Neural cell (in vitro differentiated cells): ENCODE measurements around the gene NPAS3. TPM values are rescaled to one million over a fixed set of nuclear protein-coding genes. Genes with fewer than 3 reads are reported as not detected.

Source experiments
- H2AFZ ChIP-seq: fragments of 200-600, 300-800 bp; sonication (generic), shearing (Covaris generic); 2 replicates; pipeline ENCODE4 v1.6.0; 2014; ENCODE audit warnings: low read depth, mild to moderate bottlenecking, antibody characterized with exemption, low read length, moderate library complexity
- H3F3A ChIP-seq: fragments of 200-600 bp; shearing (Covaris generic); 2 replicates; pipeline ENCODE4 v1.6.1; 2016; ENCODE audit warnings: mild to moderate bottlenecking, moderate library complexity, mixed read lengths, antibody characterized with exemption, low read length; ENCODE audit not compliant: insufficient read depth, poor library complexity, severe bottlenecking
- H3K27ac ChIP-seq: fragments of 200-600, 300-800 bp; sonication (generic), shearing (Covaris generic); 2 replicates; pipeline ENCODE4 v1.5.1; 2014; ENCODE audit warnings: mild to moderate bottlenecking, low read length, moderate library complexity
- H3K27me3 ChIP-seq: fragments of 300-800, 200-600 bp; sonication (generic), shearing (Covaris generic); 2 replicates; pipeline ENCODE4 v1.6.0; 2014; ENCODE audit warnings: mild to moderate bottlenecking, low read depth, low read length, moderate library complexity; ENCODE audit not compliant: insufficient read depth
- H3K36me3 ChIP-seq: fragments of 300-800, 200-600 bp; sonication (generic), shearing (Covaris generic); 2 replicates; pipeline ENCODE4 v1.5.1; 2014; ENCODE audit warnings: mild to moderate bottlenecking, antibody characterized with exemption, low read length, moderate library complexity; ENCODE audit not compliant: insufficient read depth
- H3K4me2 ChIP-seq: fragments of 300-800, 200-600 bp; sonication (generic), shearing (Covaris generic); 2 replicates; pipeline ENCODE4 v1.6.0; 2014; ENCODE audit warnings: mild to moderate bottlenecking, low read length
- H3K4me3 ChIP-seq: fragments of 300-800, 200-600 bp; sonication (generic), shearing (Covaris generic); 2 replicates; pipeline ENCODE4 v1.5.1; 2014; ENCODE audit warnings: mild to moderate bottlenecking, low read length, moderate library complexity
- H3K79me2 ChIP-seq: fragments of 200-600 bp; shearing (Covaris generic); replicated peaks from 2 replicates; pipeline ENCODE4 v1.6.0; 2014; ENCODE audit warnings: mild to moderate bottlenecking, low read length, moderate library complexity; ENCODE audit not compliant: insufficient read depth
- H3K9ac ChIP-seq: fragments of 300-800, 200-600 bp; sonication (generic), shearing (Covaris generic); 2 replicates; pipeline ENCODE4 v1.6.1; 2016; ENCODE audit warnings: mild to moderate bottlenecking, low read length, mixed read lengths
- H3K9me2 ChIP-seq: fragments of 200-600 bp; shearing (Covaris generic); 2 replicates; pipeline ENCODE4 v1.6.1; 2016; ENCODE audit warnings: mild to moderate bottlenecking, low read length, mixed read lengths; ENCODE audit not compliant: insufficient read depth
- H3K9me3 ChIP-seq: fragments of 200-600, 300-800 bp; sonication (generic), shearing (Covaris generic); 2 replicates; pipeline ENCODE4 v1.6.1; 2016; ENCODE audit warnings: mild to moderate bottlenecking, mixed run types, low read length, moderate library complexity, mixed read lengths
- H4K20me1 ChIP-seq: fragments of 200-600 bp; shearing (Covaris generic); 2 replicates; pipeline ENCODE4 v1.6.1; 2016; ENCODE audit warnings: mild to moderate bottlenecking, mixed run types; ENCODE audit not compliant: insufficient read depth
- CTCF ChIP-seq: fragments of 450-650 bp; IDR thresholded peaks from 2 replicates; pipeline ENCODE4 v1.5.1; 2014; ENCODE audit warnings: antibody characterized with exemption, mild to moderate bottlenecking, moderate library complexity; ENCODE audit not compliant: poor library complexity, severe bottlenecking
- EP300 ChIP-seq: fragments of 450-650 bp; conservative IDR thresholded peaks from 2 replicates; pipeline ENCODE4 v1.6.1; 2014; ENCODE audit warnings: antibody characterized with exemption, mild to moderate bottlenecking, moderate library complexity; ENCODE audit not compliant: poor library complexity, severe bottlenecking
- EZH2 ChIP-seq: fragments of 200-600, 300-800 bp; shearing (Covaris generic), sonication (generic); IDR thresholded peaks from 2 replicates; pipeline ENCODE4 v1.6.1; 2014; ENCODE audit warnings: antibody characterized with exemption, low read length, borderline replicate concordance, mild to moderate bottlenecking; ENCODE audit not compliant: insufficient read depth, poor library complexity, severe bottlenecking
- MXI1 ChIP-seq: fragments of 450-650 bp; conservative IDR thresholded peaks from 2 replicates; pipeline ENCODE4 v1.6.1; 2014; ENCODE audit warnings: antibody characterized with exemption, mild to moderate bottlenecking; ENCODE audit not compliant: poor library complexity, severe bottlenecking
- POLR2AphosphoS5 ChIP-seq: IDR thresholded peaks from 2 replicates; pipeline ENCODE4 v1.6.1; 2012
- RAD21 ChIP-seq: fragments of 450-650 bp; conservative IDR thresholded peaks from 2 replicates; pipeline ENCODE4 v1.6.1; 2014; ENCODE audit warnings: antibody characterized with exemption, mild to moderate bottlenecking, moderate library complexity
- REST ChIP-seq: IDR thresholded peaks from 2 replicates; pipeline ENCODE4 v1.6.1; 2012; ENCODE audit warnings: borderline replicate concordance
- SMC3 ChIP-seq: fragments of 450-650 bp; conservative IDR thresholded peaks from 2 replicates; pipeline ENCODE4 v1.6.1; 2014; ENCODE audit warnings: antibody characterized with exemption, mild to moderate bottlenecking, moderate library complexity; ENCODE audit not compliant: poor library complexity
- TAF1 ChIP-seq: IDR thresholded peaks from 2 replicates; pipeline ENCODE4 v1.6.1; 2012; ENCODE audit warnings: low read depth
- polyA plus RNA-seq: library from polyadenylated mRNA; depleted of rRNA; stranded (reverse); fragments of >200 nt; gene quantifications from 2 replicates; pipeline ENCODE4 v1.2.3, GENCODE V29; 2014

NPAS3 gene
- polyA plus RNA-seq, 1 donor from 2014 or later, result 1.3 TPM

GRCh38 chr14:33661101-33661500 lies 722.4 kb downstream of the NPAS3 start:
- Histone ChIP-seq H3K4me3 (peak overlapping the region; percentile 36), H4K20me1 (no peaks in the 10 kb centered on the region), H3K27ac (no peak overlapping the region), H3K36me3 (no peaks in the 10 kb centered on the region), H3K9me2 (no peaks in the 10 kb centered on the region), H3K4me2 (peak overlapping the region; percentile 46), H3K9me3 (no peaks in the 10 kb centered on the region), H2AFZ (no peak overlapping the region), H3K9ac (no peak overlapping the region), H3K79me2 (no peaks in the 10 kb centered on the region), H3F3A (no peaks in the 10 kb centered on the region), H3K27me3 (no peaks in the 10 kb centered on the region)
- TF ChIP-seq EP300 (peak; percentile 44), REST (no peak)

- H3K27me3 ChIP-seq, result no peaks in the 10 kb centered on the region
- no peaks in the 10 kb centered on the region for H3K9me2 ChIP-seq
- H3K36me3 ChIP-seq, result no peaks in the 10 kb centered on the region
- H2AFZ ChIP-seq, result no peak overlapping the region
- no peak for TF ChIP-seq CTCF
- no peak for TF ChIP-seq EZH2
- no peak for TF ChIP-seq REST
- TF ChIP-seq EP300, result no peak
- TF ChIP-seq MXI1, result no peak
- TF ChIP-seq TAF1, result no peak
- no peak for TF ChIP-seq POLR2AphosphoS5
- TF ChIP-seq RAD21, result no peak
- no peak for TF ChIP-seq SMC3
- H3K4me2 ChIP-seq, result no peak overlapping the region
- H3K9me3 ChIP-seq, result no peaks in the 10 kb centered on the region
- H3K9ac ChIP-seq, result no peak overlapping the region
- no peak overlapping the region for H3K27ac ChIP-seq
- H3F3A ChIP-seq, result no peaks in the 10 kb centered on the region
- H3K79me2 ChIP-seq, result no peaks in the 10 kb centered on the region
- no peaks in the 10 kb centered on the region for H4K20me1 ChIP-seq
- H3K4me3 ChIP-seq, result no peak overlapping the region
These were observed 729.4 kb downstream of the NPAS3 start for GRCh38 chr14:33668066-33668465.
